Stimulated activated CD8-positive, alpha-beta memory T cell treated with anti-CD3 and anti-CD28 coated beads, Interleukin-12 subunit alpha, Interleukin-12 subunit beta, amount 100 ng/mL, for 4 hours (primary cell): ENCODE measurements around the gene ALPL.
"Not testable (repeated sequence)": the region's sequence is repeated elsewhere in the genome, so short reads cannot be mapped to it uniquely, and the experiment has no call there.

Experiments
- DNase-seq: peaks from one replicate; pipeline ENCODE4 v3.0.0-alpha.2; 2020; ENCODE audit warnings: low read depth

ALPL gene

DNA sequence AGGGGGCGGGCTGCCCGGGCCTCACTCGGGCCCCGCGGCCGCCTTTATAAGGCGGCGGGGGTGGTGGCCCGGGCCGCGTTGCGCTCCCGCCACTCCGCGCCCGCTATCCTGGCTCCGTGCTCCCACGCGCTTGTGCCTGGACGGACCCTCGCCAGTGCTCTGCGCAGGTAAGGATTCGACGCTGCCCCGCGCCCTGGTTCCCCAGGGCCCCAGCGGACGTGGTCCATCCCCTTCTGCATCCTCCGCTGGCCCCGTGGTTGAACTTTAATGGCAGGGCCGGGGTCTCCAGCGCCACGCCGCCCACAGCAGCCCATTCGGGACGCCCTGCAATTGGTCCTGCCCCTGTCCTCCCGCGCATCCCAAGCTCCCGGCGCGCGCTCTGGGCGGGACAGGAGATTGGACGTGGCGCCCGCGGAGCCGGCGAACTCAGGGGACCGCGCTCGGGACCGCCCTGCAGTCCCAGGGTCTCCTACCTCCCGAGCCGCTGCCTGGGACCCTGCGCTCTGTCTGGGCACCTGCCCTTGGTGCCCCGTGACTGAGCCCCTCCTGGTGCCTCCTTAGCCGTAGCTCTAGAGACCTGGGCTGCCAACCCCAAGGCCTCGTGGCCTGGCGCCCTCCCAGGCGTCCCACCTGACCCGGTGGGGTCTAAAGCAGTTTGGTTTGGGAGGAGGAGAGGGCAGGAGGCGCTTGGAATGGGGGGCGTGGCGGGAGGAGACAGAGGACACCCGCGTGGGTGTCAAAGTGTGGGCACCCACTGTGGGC, at the start of gene ALPL:
TSS of gene ALPL (plus strand) at position 73 of the 762 bp plus-strand sequence. CDS start 44,659 bp downstream, outside the sequence.
- DNase-seq = no peak

DNA sequence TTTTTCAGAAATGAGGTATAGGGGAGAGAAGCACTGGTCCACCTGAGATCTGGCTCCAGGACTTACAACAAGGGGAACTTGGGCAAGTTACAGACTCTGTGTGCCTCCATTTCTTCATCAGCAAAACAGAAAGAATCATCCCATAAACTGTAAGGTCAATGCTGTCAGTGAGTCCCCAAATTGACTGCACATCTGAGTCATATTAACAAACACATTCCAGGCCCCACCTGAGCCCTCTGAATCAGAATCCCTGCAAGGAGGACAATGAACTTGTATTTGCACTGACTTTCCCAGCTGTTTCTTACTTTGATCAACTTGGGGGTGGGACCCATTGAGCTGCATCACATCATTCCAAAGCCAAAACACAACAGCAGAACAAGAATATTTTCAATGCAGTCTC, 44.1 kb upstream of the ALPL start:
- DNase-seq = not testable (repeated sequence)

DNA sequence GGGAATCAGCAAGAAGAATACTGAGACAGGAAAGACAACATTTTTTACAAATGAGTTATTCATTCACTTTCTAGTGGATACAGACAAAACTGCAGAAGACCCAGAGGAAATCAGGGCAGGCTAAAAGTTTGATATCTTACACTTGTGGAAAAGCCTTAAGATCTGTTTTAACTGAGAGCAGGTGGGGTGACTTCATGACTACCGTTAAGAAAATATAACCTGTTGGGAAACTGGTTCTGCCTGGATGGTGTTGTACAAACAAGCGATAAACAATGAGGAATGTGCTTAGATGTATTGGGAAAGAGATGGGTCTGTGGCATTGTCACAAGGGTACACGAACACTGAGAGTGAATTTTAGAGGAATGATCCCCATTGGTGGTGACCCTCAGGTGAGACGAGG, 41.3 kb upstream of the ALPL start:
- not testable (repeated sequence) for DNase-seq

DNA sequence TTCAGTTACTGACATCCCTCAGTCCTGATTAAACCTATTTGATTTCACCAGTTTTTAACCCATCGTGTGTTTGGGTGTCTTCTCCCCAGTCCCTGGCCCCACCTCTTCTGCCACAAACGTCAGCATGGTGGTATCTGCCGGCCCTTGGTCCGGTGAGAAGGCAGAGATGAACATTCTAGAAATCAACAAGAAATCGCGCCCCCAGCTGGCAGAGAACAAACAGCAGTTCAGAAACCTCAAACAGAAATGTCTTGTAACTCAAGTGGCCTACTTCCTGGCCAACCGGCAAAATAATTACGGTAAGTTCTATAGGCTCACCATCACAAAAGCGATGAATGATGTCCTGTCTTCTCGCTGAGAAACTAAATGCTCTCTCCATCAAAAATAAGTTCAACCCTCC, 40.6 kb upstream of the ALPL start:
- no peak for DNase-seq

- DNase-seq = no peak
These were observed 39.6 kb upstream of the ALPL start for GRCh38 chr1:21469581-21469980.

- no peak for DNase-seq
These were observed 36.4 kb upstream of the ALPL start for GRCh38 chr1:21472861-21473260.

GRCh38 chr1:21478356-21478755, 30.9 kb upstream of the ALPL start:
- DNase-seq = no peak

- DNase-seq = not testable (repeated sequence)
These were observed 25.3 kb upstream of the ALPL start for GRCh38 chr1:21483881-21484280.

- DNase-seq = no peak
These were observed 20.1 kb upstream of the ALPL start for GRCh38 chr1:21489146-21489545.

DNA sequence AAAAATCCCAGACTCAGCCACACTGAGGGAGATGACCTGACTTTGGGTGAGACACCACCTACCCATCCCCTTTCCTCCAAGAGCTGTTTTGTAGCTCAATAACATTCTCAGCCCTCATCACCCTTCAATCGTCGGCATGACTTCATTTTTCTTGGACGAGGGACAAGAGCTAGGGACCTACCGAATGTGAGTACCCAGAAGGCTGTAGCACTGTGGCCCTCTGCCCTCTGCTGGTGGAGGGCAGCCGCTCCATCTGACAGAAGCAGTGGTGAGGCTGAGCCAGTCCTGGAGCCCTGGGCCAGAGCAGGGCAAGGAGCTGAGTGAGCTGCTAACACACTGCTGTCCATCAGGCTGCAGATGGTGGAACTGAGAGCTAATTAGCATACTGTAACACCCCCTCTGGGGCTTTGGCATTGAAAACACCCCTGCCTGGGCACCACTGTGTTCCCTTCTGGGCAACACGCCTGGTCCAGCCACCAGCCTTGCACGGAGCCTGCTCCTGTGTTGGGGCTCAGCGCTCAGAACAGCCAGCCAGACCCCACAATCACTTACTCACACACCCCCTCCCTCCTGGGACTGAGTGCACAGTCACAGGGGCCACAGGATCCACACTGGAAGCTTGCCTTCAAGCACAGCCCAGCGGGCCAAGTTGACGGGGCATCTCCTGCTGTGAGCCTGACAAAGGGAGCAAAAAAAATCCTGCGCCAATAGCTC, 18.3 kb upstream of the ALPL start:
- no peak for DNase-seq

DNA sequence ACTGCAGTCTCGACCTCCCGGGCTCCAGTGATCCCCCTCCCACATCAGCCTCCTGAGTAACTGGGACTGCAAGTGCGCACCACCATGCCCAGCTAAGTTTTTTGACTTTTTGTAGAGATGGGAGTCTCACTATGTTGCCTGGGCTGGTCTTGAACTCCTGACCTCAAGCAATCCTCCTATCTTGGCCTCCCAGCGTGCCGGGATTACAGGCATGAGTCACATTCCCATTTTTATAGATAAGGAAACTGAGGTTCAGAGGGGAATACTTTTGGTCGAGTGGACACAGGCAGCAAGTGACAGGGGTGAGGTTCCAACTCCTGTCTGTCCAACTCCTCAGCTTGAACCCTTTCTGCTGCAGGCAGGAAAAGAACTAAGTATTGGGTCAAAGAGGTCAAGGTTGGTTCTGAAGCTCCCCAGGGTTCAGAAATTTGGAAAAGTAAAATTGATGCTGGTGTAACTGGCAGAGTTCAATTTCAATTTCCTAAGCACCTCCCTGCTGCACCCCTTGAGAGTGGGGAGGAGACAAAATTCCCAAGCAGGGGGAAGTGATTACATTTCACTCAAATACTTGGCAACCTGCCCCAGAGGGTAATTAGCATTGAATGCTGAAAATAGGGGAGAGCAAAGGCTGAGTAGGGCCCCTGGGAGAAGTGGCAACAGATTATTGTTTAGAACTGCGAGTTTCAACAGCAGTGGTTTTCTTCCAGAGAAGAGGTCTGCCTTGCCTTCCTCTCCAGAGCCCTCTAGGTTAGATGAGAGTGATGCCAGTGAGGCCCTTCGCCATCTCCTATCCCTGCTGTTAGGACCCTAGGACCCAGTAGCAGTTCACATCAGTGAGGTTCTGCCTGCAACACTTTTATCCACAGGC, 17.5 kb upstream of the ALPL start:
- DNase-seq = no peak

DNA sequence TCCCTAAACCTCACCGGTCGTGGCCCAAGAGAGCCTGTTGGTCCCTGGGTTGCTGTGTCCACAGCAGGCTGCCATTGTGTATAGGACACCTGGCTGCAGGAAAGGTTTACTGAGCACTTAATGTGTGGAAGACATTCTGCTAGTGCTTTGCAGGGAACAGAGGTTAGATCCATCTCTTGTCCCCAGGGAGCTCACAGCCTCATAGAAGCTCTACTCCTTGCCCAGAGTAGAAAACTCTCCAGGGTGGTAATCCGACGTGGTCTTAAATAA, 16.9 kb upstream of the ALPL start:
- no peak for DNase-seq

GRCh38 chr1:21494196-21494595, 15.0 kb upstream of the ALPL start:
- DNase-seq = no peak

GRCh38 chr1:21495225-21495820, 13.9 kb upstream of the ALPL start:
- no peak for DNase-seq

DNA sequence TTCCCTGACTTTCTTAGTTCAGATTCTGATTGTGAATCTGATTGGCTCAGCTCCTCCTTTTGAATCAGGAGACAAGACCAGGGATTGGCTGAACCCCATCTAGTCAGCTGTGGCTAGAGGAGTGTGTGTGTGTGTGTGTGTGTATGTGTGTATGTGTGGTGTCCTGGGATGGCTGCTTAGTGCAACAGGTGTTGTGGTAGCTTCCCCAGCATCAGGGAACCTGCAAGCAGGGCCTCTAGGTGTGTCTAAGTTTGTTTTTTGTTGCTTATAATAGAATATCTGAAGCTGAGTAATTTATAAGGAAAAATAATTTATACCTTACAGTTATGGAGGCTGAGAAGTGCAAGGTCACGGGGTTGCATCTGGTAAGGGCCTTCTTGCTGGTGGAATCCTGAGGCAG, 13.2 kb upstream of the ALPL start:
- no peak for DNase-seq

- no peak for DNase-seq
These were observed 12.3 kb upstream of the ALPL start for GRCh38 chr1:21496886-21497285.

- no peak for DNase-seq
These were observed 11.7 kb upstream of the ALPL start for GRCh38 chr1:21497466-21498061.

GRCh38 chr1:21499283-21499950, 9.8 kb upstream of the ALPL start:
- DNase-seq = no peak

GRCh38 chr1:21503706-21504377, 5.4 kb upstream of the ALPL start:
- no peak for DNase-seq

GRCh38 chr1:21506804-21507203, 2.4 kb upstream of the ALPL start:
- no peak for DNase-seq
